ENCODE data around the gene TNFRSF17.

The TNFRSF17 gene

DNA sequence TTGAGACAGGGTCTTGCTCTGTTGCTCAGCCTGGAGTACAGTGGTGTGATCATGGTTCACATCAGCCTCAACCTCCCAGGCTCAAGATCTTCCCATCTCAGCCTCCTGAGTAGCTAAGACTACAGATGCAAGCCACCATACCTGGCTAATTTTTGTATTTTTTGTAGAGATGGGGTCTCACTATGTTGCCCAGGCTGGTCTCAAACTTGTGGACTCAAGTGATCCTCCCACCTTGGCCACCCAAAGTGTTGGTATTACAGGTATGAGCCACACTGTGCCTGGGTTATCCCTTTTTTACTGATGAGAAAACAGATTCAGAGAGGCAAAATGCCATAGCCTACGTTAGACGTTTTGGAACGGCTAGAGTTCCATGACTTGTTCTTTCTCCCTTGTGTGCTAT is 41.6 kb downstream of the TNFRSF17 start:
- no peak for DNase-seq (ENCODE audit: low read depth)

GRCh38 chr16:12009462-12009861 is 44.5 kb downstream of the TNFRSF17 start:
- DNase-seq (ENCODE audit: low read depth): no peak

GRCh38 chr16:12009922-12010321 is 44.9 kb downstream of the TNFRSF17 start:
- DNase-seq (ENCODE audit: low read depth): no peak

GRCh38 chr16:12010388-12011251 is 45.6 kb downstream of the TNFRSF17 start:
- DNase-seq (ENCODE audit: low read depth): no peak

GRCh38 chr16:12011565-12011964 is 46.6 kb downstream of the TNFRSF17 start:
- no peak for DNase-seq (ENCODE audit: low read depth)

DNA sequence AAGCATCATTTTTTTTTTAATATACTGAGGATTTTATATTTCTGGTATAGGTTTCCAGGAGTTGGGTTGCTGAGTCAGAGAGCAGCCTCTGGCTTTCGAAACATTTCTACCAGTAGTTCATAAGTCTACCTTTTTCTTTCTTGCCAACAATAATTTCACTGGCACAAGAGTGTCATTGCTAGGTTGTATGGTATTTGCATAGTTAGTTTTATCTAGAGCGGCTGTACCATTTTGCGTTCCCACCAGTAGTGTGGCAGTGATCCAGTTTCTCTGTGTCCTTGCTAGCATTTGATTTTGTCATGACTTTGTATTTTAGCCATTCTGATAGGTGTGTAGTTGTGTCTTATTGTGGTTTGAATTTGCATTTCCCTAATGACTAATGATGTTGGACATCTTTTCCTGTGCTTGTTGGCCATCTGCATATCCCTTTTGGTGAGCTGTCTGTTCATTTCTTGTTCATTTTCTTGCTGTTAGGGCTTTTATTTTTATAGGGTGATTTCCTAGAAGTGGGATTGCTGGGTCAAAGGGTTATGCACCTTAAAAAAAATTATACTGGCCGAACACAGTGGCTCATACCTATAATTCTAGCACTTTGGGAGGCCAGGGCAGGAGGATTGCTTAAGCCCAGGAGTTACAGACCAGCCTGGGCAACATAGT is 51.4 kb downstream of the TNFRSF17 start:
- no peak for DNase-seq (ENCODE audit: low read depth)

DNA sequence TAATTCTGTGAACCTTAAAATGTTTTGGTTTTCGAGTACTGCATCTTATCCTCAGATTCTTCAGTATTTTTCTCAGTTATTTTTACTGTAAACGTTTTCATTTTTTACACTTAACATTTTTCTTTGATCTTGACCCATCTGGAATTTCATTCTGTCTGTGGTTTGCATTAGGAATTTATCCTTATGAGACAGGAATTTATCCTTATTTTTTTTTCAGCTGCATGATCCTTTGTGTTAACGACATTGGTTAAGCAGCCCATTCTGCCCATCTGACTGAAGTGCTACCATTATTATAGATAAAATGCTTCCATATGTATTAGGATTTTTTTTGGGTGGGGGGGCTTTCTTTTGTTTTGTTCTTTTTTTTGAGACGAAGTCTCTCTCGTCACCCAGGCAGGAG is 52.5 kb downstream of the TNFRSF17 start:
- no peak for DNase-seq (ENCODE audit: low read depth)

Measured in stimulated activated CD8-positive, alpha-beta memory T cell treated with anti-CD3 and anti-CD28 coated beads, Interleukin-7, amount 100 ng/mL, for 24 hours (primary cell).